ENCODE data around the gene ZMYND8. TPM values are rescaled to one million over a fixed set of nuclear protein-coding genes. Genes with fewer than 3 reads are reported as not detected.

Gene ZMYND8
- polyA plus RNA-seq, 1 donor from 2014 or later: 16.8 TPM

- Histone ChIP-seq H3K9ac (ENCODE audit: low read length) (no peak overlapping the region), H3K9me3 (ENCODE audit: low read length) (no peaks in the 10 kb centered on the region), H3K27ac (ENCODE audit: low read length) (no peak overlapping the region), H3K9me2 (ENCODE audit: insufficient read depth, low read length) (no peaks in the 10 kb centered on the region), H3K36me3 (ENCODE audit: insufficient read depth, low read length) (peaks cover 7% of the 10 kb centered on the region), H3K79me2 (replicated peaks; ENCODE audit: insufficient read depth, low read length) (no peaks in the 10 kb centered on the region), H3F3A (ENCODE audit: insufficient read depth, low read length, poor library complexity, severe bottlenecking) (no peaks in the 10 kb centered on the region), H3K27me3 (ENCODE audit: insufficient read depth, low read depth, low read length) (no peaks in the 10 kb centered on the region), H2AFZ (ENCODE audit: low read depth, low read length) (no peak overlapping the region), H3K4me3 (ENCODE audit: low read length) (no peak overlapping the region), H3K4me2 (ENCODE audit: low read length) (no peak overlapping the region), H4K20me1 (ENCODE audit: insufficient read depth) (no peaks in the 10 kb centered on the region)
- TF ChIP-seq, protein P1, sequence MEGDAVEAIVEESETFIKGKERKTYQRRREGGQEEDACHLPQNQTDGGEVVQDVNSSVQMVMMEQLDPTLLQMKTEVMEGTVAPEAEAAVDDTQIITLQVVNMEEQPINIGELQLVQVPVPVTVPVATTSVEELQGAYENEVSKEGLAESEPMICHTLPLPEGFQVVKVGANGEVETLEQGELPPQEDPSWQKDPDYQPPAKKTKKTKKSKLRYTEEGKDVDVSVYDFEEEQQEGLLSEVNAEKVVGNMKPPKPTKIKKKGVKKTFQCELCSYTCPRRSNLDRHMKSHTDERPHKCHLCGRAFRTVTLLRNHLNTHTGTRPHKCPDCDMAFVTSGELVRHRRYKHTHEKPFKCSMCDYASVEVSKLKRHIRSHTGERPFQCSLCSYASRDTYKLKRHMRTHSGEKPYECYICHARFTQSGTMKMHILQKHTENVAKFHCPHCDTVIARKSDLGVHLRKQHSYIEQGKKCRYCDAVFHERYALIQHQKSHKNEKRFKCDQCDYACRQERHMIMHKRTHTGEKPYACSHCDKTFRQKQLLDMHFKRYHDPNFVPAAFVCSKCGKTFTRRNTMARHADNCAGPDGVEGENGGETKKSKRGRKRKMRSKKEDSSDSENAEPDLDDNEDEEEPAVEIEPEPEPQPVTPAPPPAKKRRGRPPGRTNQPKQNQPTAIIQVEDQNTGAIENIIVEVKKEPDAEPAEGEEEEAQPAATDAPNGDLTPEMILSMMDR (IDR thresholded peaks at IDR 0.05; ENCODE audit: poor library complexity, severe bottlenecking): no peak
- TF ChIP-seq EZH2 (IDR thresholded peaks at IDR 0.05; ENCODE audit: borderline replicate concordance, insufficient read depth, low read length, poor library complexity, severe bottlenecking) (no peak), SMC3 (conservative IDR thresholded peaks at IDR 0.05; ENCODE audit: poor library complexity) (no peak), TAF1 (IDR thresholded peaks at IDR 0.05; ENCODE audit: low read depth) (no peak), MXI1 (conservative IDR thresholded peaks at IDR 0.05; ENCODE audit: poor library complexity, severe bottlenecking) (no peak), POLR2AphosphoS5 (IDR thresholded peaks at IDR 0.05) (no peak), EP300 (conservative IDR thresholded peaks at IDR 0.05; ENCODE audit: poor library complexity, severe bottlenecking) (no peak), RAD21 (conservative IDR thresholded peaks at IDR 0.05) (no peak)
- TF ChIP-seq, protein P2, sequence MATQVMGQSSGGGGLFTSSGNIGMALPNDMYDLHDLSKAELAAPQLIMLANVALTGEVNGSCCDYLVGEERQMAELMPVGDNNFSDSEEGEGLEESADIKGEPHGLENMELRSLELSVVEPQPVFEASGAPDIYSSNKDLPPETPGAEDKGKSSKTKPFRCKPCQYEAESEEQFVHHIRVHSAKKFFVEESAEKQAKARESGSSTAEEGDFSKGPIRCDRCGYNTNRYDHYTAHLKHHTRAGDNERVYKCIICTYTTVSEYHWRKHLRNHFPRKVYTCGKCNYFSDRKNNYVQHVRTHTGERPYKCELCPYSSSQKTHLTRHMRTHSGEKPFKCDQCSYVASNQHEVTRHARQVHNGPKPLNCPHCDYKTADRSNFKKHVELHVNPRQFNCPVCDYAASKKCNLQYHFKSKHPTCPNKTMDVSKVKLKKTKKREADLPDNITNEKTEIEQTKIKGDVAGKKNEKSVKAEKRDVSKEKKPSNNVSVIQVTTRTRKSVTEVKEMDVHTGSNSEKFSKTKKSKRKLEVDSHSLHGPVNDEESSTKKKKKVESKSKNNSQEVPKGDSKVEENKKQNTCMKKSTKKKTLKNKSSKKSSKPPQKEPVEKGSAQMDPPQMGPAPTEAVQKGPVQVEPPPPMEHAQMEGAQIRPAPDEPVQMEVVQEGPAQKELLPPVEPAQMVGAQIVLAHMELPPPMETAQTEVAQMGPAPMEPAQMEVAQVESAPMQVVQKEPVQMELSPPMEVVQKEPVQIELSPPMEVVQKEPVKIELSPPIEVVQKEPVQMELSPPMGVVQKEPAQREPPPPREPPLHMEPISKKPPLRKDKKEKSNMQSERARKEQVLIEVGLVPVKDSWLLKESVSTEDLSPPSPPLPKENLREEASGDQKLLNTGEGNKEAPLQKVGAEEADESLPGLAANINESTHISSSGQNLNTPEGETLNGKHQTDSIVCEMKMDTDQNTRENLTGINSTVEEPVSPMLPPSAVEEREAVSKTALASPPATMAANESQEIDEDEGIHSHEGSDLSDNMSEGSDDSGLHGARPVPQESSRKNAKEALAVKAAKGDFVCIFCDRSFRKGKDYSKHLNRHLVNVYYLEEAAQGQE (IDR thresholded peaks at IDR 0.05; ENCODE audit: borderline replicate concordance): no peak
These were observed 85.4 kb downstream of the ZMYND8 start for GRCh38 chr20:47271046-47271615.

- no peaks in the 10 kb centered on the region for H3K79me2 ChIP-seq (replicated peaks; ENCODE audit: insufficient read depth, low read length)
- no peaks in the 10 kb centered on the region for H3K27me3 ChIP-seq (ENCODE audit: insufficient read depth, low read depth, low read length)
- no peak overlapping the region for H2AFZ ChIP-seq (ENCODE audit: low read depth, low read length)
- no peak overlapping the region for H3K9ac ChIP-seq (ENCODE audit: low read length)
- no peaks in the 10 kb centered on the region for H4K20me1 ChIP-seq (ENCODE audit: insufficient read depth)
- no peaks in the 10 kb centered on the region for H3K9me2 ChIP-seq (ENCODE audit: insufficient read depth, low read length)
- H3K36me3 ChIP-seq (ENCODE audit: insufficient read depth, low read length): no peaks in the 10 kb centered on the region
- no peaks in the 10 kb centered on the region for H3K9me3 ChIP-seq (ENCODE audit: low read length)
- H3F3A ChIP-seq (ENCODE audit: insufficient read depth, low read length, poor library complexity, severe bottlenecking): no peaks in the 10 kb centered on the region
- H3K4me3 ChIP-seq (ENCODE audit: low read length): no peak overlapping the region
- no peak overlapping the region for H3K27ac ChIP-seq (ENCODE audit: low read length)
- H3K4me2 ChIP-seq (ENCODE audit: low read length): no peak overlapping the region
- TF ChIP-seq, protein P1 (IDR thresholded peaks at IDR 0.05; ENCODE audit: poor library complexity, severe bottlenecking): no peak
- TF ChIP-seq TAF1 (IDR thresholded peaks at IDR 0.05; ENCODE audit: low read depth) (no peak), POLR2AphosphoS5 (IDR thresholded peaks at IDR 0.05) (no peak), EP300 (conservative IDR thresholded peaks at IDR 0.05; ENCODE audit: poor library complexity, severe bottlenecking) (no peak), SMC3 (conservative IDR thresholded peaks at IDR 0.05; ENCODE audit: poor library complexity) (no peak), RAD21 (conservative IDR thresholded peaks at IDR 0.05) (no peak), EZH2 (IDR thresholded peaks at IDR 0.05; ENCODE audit: borderline replicate concordance, insufficient read depth, low read length, poor library complexity, severe bottlenecking) (no peak), MXI1 (conservative IDR thresholded peaks at IDR 0.05; ENCODE audit: poor library complexity, severe bottlenecking) (no peak)
- TF ChIP-seq, protein P2 (IDR thresholded peaks at IDR 0.05; ENCODE audit: borderline replicate concordance): no peak
These were observed 87.0 kb downstream of the ZMYND8 start for GRCh38 chr20:47269309-47270165.
